GM18499 (cell line): ENCODE results near the gene CCK.
A peak's percentile ranks its signal among the peaks of the same experiment; 100 is the strongest.

ENCODE experiments used
- ATAC-seq: cut with Tn5 transposase; IDR thresholded peaks from one replicate; pipeline ENCODE4 v1.9.1; 2021; ENCODE audit warnings: moderate number of reproducible peaks; ENCODE audit not compliant: insufficient read depth, unreplicated experiment

CCK gene

DNA sequence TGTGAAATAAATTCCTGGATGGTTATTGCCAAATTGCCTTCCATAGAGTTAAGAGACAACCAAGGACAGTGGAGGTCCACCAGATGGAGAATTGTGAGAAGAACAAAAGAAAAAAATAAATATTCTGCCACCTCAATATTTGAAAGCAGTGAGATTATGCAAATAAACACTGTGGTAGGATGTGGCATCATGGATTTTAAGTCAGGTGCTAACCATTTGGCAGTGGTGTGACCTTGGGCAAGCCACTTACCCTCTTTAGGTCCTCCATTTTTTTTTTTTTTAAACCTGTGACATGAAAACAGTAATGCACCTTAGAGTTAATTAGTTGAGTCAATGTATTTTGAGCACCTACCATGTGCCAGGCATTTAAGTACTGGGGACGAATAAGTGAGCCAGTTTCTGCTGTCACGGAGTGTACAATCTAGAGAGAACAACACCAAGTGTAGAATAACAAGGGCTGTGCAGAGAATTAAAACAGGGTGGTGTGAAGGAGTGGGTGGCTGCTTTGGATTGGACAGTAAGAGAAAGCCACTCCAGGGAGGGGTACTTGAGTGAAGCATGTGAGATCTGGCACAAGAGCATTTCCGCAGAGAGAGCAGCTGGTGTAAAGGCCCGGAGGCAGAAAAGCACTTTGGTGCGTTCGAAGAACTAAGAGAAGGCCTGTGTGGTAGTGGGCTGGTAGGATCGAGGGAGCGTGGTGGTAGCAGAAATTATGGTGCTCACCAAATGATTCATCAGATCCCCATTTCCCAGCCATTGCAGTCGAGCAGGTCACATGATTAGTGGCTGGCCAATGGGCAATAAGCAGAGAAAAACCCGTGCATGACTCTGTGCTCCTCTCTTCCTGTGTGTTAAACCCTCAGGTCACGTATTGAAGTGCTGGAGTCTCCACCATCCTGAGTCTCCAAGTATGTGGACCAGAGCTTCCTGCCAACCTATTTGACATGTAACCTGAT, 39.2 kb downstream of the CCK start:
- no peak for ATAC-seq

- ATAC-seq = no peak
Measured at GRCh38 chr3:42225486-42226363, 40.3 kb downstream of the CCK start.

DNA sequence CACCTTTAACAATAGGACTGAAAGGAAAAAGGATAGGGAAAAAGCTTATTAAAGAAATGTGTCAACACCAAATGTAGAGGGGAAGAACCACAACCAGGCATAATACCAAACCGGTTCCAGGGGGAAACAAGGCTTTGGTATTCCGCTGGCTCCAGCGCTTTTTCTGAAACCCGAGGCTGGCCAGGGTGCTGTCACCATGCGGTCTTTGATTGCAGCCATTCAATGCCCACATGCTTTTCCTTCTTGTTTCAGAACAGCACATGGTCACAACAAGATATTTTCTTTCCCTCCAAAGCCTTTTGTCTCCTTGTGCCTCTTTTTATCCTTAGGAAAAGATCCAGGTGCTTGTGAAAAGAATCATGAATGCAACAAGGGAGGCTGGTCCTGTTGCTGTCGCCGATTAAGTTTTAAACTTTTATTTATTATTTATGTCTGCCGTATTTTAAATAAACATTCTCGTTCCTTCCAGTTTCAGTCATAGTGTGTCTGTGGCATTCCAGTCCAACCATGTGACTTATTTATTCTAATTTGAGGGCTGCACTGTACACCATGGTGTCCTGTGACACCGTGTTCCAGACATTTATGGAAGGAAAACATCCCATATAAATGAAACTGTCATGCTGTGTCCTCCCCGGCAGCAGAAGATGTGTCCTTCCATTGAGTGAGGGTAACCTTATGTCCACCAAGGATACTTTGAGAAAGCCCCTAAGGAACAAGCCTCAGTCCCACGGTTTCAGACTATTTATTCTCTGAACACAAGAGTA, 41.1 kb downstream of the CCK start:
- ATAC-seq = no peak

DNA sequence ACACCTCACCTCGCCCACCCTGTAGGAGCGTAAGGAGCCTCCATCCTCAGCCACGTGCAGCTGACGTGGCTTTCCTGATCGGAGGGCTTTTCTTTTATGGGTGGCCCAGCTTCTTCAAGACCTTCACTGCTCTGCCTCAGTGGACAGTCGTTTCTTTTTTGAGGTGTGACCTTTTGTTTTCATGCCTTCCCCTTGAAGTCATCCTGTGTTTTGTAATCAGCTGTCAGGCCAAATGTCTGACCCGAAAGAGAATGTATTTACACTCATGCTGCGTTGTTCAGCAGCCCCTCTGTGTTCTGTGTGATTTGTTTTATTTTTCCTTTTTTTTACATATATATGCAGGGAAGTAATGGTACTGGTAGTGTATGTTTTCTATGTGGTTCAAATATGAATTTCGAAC, 41.8 kb downstream of the CCK start:
- ATAC-seq = no peak

DNA sequence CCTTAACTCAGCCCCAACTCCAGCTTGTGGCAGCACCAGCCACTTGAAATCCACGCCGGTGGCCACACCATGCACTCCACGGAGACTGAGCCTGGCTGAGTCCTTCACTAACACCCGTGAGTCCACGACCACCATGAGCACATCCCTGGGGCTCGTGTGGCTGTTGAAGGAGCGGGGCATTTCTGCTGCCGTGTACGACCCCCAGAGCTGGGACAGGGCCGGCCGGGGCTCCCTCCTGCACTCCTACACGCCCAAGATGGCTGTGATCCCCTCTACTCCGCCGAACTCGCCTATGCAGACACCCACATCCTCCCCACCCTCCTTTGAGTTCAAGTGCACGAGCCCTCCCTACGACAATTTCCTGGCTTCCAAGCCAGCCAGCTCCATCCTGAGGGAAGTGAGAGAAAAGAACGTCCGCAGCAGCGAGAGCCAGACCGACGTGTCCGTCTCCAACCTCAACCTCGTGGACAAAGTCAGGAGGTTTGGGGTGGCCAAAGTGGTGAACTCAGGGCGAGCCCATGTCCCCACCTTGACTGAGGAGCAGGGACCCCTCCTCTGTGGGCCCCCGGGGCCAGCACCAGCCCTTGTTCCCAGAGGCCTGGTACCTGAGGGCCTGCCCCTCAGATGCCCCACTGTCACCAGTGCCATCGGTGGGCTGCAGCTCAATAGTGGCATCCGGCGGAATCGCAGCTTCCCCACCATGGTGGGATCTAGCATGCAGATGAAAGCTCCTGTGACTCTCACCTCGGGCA, 42.9 kb downstream of the CCK start:
- no peak for ATAC-seq

DNA sequence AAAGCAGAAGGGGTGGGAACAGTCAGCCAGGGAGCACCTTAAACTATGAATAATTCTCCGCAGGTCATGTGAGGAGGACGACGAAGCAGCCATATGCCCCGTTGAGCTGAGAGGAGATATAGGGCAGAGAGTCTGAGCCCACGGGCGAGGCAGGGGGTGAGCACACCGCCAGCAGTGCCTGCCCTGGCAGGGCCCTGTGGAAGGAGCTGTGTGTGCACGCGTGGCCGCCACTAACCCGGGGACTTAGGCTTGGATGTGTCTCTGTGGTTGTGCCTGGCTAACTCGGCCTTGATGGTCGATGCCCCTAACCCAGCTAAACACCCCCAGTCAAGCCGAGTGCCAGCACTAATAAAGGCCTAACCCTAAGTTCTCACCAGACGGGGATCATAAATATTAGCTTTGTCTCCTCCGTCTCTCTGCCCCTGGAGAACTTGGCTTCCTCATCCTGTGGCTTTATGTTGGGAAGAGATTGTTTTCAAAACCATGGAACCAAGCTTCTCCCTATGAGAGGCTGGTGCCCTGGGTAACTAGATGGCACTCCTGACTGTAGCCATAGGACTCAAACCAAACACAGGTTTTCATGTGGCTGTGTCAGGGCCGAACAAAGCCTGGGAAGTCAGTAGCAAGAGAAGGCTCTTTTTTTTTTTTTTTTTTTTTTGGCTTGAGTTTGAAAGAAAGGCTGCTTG, 45.4 kb downstream of the CCK start:
- ATAC-seq = no peak

DNA sequence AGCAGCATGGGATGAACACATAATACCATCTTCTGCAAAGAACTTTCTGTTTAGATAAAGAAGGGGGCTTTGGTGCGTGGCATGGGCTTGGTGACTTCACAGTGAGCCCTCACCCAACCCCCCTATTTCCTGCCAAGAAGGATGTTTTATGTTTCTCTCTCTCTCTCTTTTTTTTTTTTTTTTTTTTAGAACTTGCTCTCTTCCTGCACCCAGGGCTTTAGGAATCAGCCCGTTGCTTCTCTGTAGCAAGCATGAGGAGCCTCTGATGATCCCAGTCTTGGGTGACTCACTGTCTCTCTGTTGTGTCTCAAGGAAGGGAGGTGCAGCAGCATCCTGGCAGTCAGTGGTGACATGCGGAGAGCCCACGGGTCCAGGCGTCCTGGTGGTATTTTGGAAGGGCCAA, 49.1 kb downstream of the CCK start:
- ATAC-seq = no peak

DNA sequence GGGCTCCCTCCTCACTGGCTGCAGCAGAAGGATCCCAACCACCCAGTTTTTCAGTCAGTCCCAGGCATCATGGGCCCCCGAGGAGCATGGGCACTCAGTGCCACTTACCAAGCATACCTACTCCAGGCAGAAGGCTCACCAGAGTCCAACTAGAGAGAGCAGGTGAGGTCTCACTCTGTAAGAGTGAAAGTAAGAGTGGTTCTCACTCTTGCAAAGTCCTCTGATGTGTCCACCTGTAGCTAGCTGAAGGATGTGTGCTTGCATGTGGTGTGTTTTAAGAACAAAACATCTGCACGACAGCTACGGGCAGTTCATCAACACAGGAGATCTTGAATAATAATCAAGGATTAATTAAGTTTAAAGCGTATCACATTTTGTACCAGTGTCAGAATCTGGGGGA, 49.7 kb downstream of the CCK start:
- ATAC-seq = peak; percentile 81

GRCh38 chr3:42214565-42215283, 51.3 kb downstream of the CCK start:
- ATAC-seq = no peak

- no peak for ATAC-seq
Measured at GRCh38 chr3:42214064-42214463, 51.9 kb downstream of the CCK start.

- ATAC-seq = no peak
Measured at GRCh38 chr3:42213417-42213816, 52.6 kb downstream of the CCK start.

DNA sequence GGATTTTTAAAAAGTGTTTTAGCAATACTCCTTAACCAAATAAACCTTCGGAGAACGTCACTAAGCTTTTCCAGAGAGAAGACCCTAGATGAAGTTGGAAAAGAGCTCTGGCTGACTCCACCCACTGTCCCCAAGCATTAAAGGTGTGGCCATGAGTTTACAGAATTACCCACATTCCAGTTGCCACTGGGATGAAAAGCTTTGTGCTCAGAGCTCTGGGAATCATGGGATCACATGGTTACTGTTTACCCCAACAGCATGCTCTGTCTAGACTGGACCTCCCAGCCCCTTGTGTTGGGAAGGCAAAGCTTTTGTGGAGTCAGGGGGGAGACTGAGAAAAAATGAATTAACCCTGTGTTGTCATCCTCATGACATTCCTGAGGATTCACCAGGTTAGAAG, 55.3 kb downstream of the CCK start:
- no peak for ATAC-seq

GRCh38 chr3:42209917-42210316, 56.1 kb downstream of the CCK start:
- no peak for ATAC-seq
